ENCODE measurements around the gene QSOX2.
"Not testable (repeated sequence)": the region's sequence is repeated elsewhere in the genome, so short reads cannot be mapped to it uniquely, and the experiment has no call there.

The QSOX2 gene

GRCh38 chr9:136250676-136251075 is 5.1 kb upstream of the QSOX2 start:
- no peak for DNase-seq

GRCh38 chr9:136249877-136250559 is 4.4 kb upstream of the QSOX2 start:
- no peak for DNase-seq

- DNase-seq: no peak
Measured at GRCh38 chr9:136248951-136249876, 3.6 kb upstream of the QSOX2 start.

GRCh38 chr9:136247947-136248637 is 2.5 kb upstream of the QSOX2 start:
- no peak for DNase-seq

GRCh38 chr9:136247551-136247916 is 1.9 kb upstream of the QSOX2 start:
- DNase-seq: no peak

- no peak for DNase-seq
Measured at GRCh38 chr9:136246849-136247550, 1.4 kb upstream of the QSOX2 start.

- no peak for DNase-seq
Measured at GRCh38 chr9:136244969-136245218, 718 bp downstream of the QSOX2 start.

GRCh38 chr9:136244122-136244968 is 1.3 kb downstream of the QSOX2 start:
- peak; percentile 55 for DNase-seq

- no peak for DNase-seq
Measured at GRCh38 chr9:136243631-136244030, 2.0 kb downstream of the QSOX2 start.

GRCh38 chr9:136242918-136243525 is 2.6 kb downstream of the QSOX2 start:
- no peak for DNase-seq

- no peak for DNase-seq
Measured at GRCh38 chr9:136242248-136242647, 3.4 kb downstream of the QSOX2 start.

GRCh38 chr9:136241542-136241941 is 4.1 kb downstream of the QSOX2 start:
- no peak for DNase-seq

- no peak for DNase-seq
Measured at GRCh38 chr9:136240941-136241340, 4.7 kb downstream of the QSOX2 start.

GRCh38 chr9:136239983-136240330 is 5.7 kb downstream of the QSOX2 start:
- DNase-seq: no peak

- DNase-seq: no peak
Measured at GRCh38 chr9:136239135-136239982, 6.3 kb downstream of the QSOX2 start.

- no peak for DNase-seq
Measured at GRCh38 chr9:136238342-136238732, 7.3 kb downstream of the QSOX2 start.

GRCh38 chr9:136237486-136238341 is 7.9 kb downstream of the QSOX2 start:
- no peak for DNase-seq

GRCh38 chr9:136236471-136237410 is 8.9 kb downstream of the QSOX2 start:
- not testable (repeated sequence) for DNase-seq
